EH (cell line): ENCODE measurements around the gene KRTAP5-9.
"Not testable (repeated sequence)": the region's sequence is repeated elsewhere in the genome, so short reads cannot be mapped to it uniquely, and the experiment has no call there.

ENCODE experiments used
- DNase-seq: peaks from one replicate; pipeline ENCODE4 v3.0.0-alpha.2; 2015; ENCODE audit warnings: low read depth

The KRTAP5-9 gene

DNA sequence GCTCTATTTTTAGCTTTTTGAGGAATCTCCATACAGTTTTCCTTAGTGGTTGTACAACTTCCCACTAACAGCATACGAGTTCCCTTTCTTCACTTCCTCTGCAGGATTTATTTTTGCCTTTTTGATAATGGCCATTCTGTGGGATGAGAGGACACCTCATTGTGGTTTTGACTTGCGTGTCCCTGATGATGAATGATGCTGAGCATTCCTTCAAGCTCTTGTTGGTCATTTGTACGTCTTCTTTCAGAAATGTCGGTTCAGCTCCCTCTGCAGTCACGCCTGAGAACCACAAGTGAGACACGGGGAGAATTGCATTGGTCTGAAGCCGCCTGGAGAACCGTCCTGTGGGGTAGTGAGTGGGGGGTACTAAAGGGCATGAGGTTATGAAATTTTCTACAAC, 15.2 kb downstream of the KRTAP5-9 start:
- DNase-seq = peak; percentile 59

DNA sequence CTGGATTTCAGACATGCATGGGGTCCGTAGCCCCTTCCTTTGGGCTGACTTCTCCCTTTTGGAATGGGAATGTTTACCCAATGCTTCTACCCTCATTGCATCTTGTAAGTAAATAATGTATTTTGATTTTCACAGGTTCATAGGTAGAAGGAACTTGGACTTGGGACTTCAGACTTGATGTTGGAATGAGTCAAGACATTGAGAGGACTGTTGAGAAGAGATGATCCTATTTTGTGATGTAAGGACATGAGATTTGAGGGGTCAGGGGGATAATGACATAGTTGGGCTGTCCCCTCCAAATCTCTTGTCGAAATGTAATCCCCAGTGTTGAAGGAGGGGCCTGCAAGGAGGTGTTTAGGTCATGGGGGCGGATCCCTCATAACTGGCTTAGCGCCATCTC, 16.2 kb downstream of the KRTAP5-9 start:
- no peak for DNase-seq

DNA sequence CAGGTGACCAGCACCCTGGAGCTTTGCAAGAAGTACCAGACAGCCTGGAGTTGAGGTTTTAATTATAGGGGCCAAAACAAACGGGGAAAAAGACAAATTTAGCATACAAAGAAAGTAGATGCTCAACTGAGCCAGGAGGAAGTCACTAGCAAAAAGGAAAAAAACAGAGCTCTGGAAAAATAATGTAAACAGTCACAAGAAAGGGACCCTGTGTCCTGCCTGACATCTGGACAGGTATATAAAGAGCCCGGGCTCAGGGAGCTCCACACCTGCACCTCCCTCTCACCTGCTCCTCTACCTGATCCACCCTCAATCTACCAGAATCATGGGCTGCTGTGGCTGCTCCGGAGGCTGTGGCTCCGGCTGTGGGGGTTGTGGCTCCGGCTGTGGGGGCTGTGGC, 17.0 kb downstream of the KRTAP5-9 start, which contains the start of gene KRTAP5-10:
Gene KRTAP5-10 (plus strand): TSS at position 301 of the 400 bp plus-strand sequence. CDS start 25 bp downstream, at position 326.
- DNase-seq = no peak

DNA sequence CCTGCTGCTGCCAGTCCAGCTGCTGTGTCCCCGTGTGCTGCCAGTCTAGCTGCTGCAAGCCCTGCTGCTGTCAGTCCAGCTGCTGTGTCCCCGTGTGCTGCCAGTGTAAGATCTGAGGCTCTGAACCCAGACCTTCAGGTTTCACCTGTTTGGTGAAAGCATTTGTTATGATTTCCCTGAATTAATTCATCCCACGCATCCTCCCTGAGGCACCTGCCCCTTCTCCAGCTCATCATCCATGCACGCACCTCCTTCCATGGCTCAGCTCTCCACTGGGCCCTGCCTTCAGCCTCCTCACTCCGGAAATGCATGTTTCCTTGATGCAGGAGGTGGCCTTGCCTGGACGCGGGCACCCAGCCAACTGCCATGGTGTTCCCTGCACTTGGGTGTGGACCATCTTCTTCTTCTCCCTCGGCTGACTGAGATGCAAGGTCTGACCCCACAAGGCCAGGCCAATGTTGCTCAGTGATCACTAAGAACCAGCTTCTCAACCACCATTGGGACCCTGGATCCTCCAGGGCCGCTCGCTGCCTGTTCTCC, 17.9 kb downstream of the KRTAP5-9 start:
- no peak for DNase-seq

DNA sequence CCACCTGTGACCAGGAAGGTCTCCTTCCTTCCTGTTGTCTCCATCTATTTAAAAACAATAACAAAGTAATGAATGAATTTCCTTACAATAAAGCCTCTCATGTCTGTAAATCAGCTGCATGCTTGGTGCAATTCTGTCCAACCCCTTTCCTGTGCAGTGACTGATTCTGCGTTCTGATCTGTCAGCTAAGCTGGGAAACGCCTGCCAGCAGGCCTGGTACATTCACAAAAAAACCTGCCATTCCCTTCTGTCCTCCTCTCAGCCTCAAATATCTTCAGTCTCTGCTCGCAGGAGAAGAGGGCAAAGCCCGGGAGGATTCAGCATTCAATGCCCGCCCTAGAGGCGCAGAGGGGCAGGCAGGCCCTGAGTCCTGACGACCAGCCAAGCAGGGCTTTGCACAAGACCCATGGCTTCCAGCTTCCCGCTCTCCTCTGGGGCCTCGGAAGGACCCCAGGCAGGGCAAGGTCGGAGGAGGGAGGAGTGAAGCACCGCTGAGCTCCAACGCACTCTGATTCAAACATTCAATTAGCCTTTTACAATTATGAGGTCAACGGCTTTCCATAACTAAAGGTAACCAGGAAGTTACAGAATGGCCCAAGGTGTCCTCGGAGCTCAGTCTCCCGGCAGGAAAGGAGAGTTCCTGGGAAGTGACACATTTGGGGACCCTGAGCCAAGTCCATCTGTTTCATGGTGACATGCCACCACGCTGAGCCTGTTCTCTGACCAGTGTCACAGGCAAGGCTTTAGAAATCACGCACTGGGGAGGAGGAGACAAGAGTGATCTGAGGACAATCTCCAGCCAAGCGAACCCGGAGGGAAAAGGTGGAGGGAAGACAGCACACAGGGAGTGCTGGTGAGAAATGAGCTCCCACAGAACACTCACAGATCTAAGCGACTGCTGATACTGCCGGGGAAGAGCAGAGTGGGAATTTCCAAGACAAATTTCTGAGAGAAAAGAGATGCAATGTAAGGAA, 18.7 kb downstream of the KRTAP5-9 start:
- not testable (repeated sequence) for DNase-seq

DNA sequence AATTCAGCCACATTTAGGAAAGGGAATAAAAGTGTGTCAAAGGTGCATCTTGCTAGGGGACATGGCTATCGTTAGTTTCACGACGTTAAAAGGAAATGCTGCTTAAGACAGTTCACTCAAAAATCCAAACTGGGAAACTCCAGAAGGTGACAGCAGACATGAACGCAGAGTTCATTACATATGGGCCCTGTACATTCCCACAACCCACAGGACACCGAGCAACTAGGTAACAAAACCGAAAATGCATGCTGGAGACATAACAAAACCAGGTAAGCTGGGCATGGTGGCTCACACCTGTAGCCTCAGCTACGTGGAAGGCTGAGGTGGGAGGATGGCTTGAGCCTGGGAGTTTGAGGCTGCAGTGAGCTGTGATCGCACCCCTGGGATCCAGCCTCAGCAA, 19.4 kb downstream of the KRTAP5-9 start:
- not testable (repeated sequence) for DNase-seq

DNA sequence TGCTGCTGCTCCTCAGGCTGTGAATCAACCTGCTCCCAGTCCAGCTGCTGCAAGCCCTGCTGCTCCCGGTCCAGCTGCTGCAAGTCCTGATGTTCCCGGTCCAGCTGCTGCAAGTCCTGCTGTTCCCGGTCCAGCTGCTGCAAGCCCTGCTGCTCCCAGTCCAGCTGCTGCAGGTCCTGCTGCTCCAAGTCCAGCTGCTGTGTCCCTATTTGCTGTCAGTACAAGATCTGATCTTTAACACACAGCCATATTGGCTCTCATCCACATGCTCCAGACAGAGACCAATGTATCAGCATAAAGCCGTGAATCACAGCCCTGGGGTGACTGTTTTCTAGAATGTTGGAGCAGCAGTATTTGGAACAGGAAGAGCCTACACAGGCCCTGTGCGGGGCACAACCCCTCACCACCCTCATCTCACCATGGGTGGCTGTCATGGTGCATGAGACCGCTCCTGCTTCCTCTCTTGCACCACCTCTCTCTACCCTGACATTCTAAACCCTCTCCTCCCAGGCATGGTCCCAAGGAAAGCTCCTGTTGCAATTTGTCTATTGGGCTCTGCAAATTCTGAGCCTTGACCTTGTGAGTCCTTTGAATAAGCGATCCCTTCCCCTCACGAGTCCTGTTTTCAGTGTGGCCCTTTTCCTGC, 20.6 kb downstream of the KRTAP5-9 start:
- DNase-seq = peak; percentile 9

DNA sequence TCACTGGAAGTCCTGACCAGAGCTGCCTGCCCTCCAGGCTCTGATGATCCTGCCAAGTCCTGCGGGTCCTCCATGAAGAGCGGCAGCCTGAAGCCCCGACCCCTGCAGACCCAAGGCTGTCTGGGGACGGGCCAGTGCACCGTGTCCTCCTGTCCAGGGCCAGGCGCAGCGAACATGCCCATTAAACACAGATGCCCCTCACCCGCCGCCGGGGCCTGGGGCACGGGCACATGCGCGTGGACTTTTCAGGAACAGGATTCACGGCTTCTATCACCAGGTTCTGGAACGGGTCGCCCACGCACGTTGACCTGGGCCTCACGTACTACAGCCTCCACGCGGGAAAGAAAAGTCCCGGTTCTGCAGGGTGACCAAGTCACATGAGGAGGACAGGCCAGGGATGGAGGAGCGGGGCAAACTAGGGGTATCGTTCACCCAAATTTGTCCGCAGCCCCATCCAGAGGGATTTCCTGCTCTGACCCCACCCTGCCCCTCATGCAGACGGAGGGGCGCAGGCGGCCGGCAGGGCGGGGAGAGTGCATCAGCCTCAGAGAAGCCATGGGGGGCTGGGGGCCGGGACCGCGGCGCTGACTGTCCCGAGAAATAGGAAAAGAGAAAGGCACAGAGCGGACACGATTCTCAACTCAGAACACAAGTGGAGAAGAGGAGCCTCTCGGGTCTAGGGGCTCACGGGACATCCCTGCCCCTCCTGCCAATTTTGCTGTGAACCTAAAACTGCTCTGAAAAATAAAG, 23.1 kb downstream of the KRTAP5-9 start:
- DNase-seq = not testable (repeated sequence)

DNA sequence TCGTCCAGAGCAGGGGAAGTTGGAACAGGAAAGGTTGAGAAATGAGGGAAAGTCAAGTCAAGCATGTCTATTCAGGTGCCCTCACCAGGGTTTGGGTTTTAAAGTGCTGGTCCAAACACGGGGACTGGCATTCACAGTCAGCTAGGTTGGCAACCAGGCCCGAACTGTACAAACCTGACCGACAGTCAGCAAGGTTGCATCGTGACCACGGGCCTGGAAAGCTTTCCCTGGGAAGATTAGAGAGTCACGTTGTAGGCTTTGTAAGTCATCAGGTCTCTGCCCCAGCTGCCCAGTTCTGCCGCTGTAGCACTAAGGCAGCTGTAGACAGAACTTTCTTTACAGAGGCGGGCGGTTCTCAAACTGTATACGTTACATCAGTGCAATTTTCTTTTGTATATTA, 24.6 kb downstream of the KRTAP5-9 start:
- no peak for DNase-seq

DNA sequence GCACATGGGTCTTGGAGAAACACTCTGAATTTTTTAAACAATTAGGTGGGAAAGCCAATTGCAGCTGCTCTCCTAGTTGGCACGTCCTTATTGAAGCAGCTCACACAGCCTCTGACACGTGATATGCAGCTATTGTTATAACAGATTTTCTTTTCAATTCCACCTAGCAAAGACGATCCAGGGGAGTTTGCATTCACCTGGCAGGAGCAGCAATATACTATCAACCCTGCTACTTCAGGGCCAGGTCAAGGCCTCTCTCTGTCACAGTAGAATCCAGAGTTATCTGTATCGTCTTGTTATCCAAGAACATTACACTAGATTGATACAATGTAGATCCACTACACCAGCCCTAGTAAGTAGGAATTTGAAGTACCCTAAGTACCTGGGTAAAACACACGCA, 26.2 kb downstream of the KRTAP5-9 start:
- DNase-seq = no peak

DNA sequence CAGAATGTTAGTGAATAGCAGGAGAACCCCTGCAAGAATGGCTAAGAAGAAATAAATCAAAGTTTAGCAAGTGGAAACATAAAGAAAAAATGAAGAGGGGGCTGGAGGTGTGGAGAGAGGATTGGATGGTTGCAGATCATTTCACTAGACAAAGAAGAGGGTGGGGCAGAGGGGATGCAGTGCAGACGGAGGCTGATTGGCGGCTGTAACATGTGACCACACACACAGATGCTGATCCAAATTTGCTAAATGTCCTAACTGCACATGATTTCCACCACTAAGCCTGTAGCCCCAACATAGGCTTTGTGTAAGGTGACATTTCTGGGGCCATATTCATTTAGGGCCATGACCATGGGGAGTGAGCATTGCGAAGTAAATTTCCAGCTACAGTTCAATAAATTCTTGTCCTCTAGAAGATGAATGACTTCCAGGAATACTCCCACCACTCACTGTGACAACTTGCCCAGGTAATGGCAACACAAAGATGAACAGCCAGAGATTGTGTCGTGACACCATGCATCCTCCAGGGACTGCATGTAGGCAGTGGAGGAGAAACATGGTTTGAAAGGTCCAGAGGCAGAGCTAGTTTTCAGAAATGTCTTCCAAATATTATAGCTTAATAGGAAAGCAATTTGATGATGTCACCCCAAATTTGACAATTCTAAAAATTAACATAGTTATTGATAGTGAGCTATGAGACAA, 27.7 kb downstream of the KRTAP5-9 start:
- no peak for DNase-seq

DNA sequence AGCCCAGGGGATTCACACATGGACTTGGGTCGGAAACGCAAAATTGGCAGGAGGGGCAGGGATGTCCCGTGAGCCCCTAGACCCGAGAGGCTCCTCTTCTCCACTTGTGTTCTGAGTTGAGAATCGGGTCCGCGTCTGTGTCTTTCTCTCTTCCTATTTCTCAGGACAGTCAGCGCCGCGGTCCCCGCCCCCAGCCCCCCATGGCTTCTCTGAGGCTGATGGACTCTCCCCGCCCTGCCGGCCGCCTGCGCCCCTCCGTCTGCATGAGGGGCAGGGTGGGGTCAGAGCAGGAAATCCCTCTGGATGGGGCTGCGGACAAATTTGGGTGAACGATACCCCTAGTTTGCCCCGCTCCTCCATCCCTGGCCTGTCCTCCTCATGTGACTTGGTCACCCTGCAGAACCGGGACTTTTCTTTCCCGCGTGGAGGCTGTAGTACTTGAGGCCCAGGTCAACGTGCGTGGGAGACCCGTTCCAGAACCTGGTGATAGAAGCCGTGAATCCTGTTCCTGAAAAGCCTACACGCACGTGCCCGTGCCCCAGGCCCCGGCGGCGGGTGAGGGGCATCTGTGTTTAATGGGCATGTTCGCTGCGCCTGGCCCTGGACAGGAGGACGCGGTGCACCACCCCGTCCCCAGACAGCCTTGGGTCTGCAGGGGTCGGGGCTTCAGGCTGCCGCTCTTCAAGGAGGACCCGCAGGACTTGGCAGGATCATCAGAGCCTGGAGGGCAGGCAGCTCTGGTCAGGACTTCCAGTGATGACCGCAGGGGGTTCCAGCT, 28.7 kb downstream of the KRTAP5-9 start:
- DNase-seq = not testable (repeated sequence)

DNA sequence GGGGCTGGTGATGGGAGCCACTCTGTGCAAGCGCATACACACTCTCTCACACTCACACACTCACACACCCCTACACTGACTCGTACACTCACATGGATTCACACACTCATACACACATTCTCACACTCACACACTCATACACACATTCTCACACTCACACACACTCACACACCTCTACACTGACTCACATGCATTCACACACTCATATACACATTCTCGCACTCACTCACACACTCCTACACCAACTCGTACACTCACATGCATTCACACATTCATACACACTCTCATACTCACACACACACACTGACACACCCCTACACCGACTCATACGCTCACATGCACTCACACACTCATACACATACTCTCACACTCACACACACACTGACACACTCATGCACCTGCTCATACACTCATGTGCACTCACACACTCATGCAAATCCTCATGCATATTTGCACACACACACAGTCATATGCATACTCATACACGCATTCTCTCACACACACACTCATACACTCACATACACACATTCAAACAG, 29.3 kb downstream of the KRTAP5-9 start:
- DNase-seq = no peak

DNA sequence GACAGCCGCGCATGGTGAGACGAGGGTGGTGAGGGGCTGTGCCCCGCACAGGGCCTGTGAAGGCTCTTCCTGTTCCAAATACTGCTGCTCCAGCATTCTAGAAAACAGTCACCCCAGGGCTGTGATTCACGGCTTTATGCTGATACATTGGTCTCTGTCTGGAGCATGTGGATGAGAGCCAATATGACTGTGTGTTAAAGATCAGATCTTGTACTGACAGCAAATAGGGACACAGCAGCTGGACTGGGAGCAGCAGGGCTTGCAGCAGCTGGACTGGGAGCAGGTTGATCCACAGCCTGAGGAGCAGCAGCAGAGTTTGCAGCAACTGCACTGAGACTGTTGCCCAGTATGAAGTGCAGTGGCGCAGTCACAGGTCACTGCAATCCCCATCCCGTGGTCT, 31.3 kb downstream of the KRTAP5-9 start:
- not testable (repeated sequence) for DNase-seq

DNA sequence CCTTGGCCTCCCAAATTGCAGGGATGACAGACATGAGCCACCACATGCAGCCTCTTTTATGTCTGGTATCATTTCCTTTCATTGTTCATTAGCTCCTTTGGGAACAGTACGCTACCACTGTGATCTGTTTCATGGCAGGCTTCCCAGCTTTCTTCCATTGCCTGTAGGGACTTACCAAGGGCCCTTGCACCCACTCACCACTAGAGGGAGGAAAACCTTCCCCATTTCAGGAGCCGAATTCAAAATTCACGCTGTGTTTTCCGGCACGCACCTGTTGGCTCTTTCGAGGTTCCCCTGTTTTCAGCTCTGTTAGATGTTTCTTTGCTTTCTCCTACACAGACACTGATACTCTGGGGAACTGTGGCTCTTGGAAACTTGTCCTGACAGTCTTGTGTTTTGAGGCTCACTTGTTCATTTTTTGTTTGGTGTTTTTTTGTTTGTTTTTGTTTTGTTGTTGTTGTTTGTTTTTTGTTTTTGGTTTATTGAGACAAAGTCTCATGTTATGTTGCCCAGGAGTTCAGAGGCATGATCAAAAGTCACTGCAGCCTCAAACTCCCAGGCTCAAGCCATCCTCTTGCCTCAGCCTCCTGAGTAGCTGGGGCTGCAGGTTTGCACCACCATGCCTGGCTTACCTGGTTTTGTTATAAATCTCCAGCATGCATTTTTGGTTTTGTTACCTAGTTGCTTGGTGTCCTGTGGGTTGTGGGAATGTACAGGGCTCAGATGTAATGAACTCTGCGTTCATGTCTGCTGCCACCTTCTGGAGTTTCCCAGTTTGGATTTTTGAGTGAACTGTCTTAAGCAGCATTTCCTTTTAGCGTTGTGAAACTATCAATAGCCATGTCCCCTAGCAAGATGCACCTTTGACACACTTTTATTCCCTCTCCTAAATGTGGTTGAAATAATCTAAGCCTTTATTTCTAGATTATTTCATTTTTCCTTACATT, 32.1 kb downstream of the KRTAP5-9 start:
- peak; percentile 79 for DNase-seq

DNA sequence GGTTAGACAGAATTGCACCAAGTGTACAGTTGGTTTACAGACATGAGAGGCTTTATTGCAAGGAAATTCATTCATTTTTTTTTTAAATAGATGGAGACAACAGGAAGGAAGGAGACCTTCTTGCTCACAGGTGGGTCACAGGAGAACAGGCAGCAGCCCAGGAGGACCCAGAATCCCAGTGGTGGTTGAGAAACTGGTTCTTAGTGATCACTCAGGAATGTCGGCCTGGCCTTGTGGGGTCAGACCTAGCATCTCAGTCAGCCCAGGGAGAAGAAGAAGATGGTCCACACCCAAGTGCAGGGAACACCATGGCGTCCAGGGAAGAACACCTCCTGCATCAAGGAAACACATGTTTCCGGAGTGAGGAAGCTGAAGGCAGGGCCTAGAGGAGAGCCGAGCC, 33.6 kb downstream of the KRTAP5-9 start:
- no peak for DNase-seq

DNA sequence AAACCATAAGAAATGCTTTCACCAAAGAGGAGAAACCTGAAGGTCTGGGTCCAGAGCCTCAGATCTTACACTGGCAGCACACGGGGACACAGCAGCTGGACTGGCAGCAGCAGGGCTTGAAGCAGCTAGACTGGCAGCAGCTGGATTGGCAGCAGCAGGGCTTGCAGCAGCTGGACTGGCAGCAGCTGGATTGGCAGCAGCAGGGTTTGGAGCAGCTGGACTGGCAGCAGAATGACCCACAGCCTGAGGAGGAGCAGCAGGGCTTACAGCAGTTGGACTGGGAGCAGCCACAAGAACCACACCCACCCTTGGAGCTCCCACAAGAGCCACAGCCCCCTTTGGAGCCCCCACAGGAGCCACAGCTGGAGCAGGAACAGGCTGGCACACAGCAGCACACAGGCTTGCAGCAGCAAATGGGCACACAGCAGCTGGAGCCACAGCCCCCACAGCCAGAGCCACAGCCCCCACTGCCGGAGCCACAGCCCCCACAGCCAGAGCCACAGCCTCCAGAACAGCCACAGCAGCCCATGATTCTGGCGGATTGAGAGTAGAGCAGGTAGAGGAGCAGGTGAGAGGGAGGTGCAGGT, 34.2 kb downstream of the KRTAP5-9 start, which contains the start of gene KRTAP5-11:
Gene KRTAP5-11 (minus strand): TSS at position 567 of the 587 bp plus-strand sequence. CDS start 38 bp downstream, at position 529.
- DNase-seq = no peak

DNA sequence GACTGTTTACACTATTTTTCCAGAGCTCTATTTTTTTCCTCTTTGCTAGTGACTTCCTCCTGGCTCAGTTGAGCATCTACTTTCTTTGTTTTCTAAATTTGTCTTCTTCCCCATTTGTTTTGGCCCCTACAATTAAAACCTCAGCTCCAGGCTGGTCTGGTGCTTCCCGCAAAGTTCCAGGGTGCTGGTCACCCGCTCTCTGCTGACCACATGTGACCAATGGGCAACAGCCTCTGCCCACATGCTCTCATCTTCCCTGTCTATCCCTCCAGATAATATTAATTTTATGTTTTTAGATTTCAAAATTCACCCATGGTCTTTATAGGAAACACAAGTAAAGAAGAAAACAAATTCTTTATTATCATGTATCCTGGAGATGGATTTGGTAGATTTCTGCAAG, 34.7 kb downstream of the KRTAP5-9 start:
- not testable (repeated sequence) for DNase-seq

DNA sequence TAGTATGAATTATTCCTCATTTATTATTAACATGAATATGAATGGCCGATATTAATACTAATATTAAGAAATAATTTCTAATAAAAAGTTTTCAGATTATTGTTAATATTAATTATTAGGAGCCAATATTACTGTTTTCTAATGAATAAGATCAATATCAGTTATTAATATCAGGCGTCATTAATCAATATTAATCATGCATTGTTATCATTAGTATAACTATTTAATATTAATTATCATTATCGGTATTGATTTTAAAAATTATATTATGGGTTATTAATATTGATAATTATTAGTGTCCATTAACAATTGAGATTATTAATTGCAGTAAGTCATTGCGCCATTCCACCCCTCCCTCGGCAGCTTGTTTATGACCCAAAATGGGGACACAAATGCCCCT, 37.5 kb downstream of the KRTAP5-9 start:
- DNase-seq = not testable (repeated sequence)
